Measurements from ENCODE around the gene LMX1A.
A peak's percentile ranks its signal among the peaks of the same experiment; 100 is the strongest.

LMX1A gene

GRCh38 chr1:165387505-165387904 is 31.0 kb upstream of the LMX1A start:
- DNase-seq, result no peak
- Histone ChIP-seq H3K4me3 (ENCODE audit: insufficient read depth, low read depth, low read length, poor library complexity, severe bottlenecking) (no peak overlapping the region), H3K9me3 (ENCODE audit: control insufficient read depth, low read length) (no peaks in the 10 kb centered on the region), H3K27ac (ENCODE audit: insufficient read depth, low read length, poor library complexity, severe bottlenecking) (no peak overlapping the region), H3K36me3 (ENCODE audit: control insufficient read depth, insufficient read depth, low read length) (no peaks in the 10 kb centered on the region), H3K27me3 (replicated peaks; ENCODE audit: control insufficient read depth, insufficient read depth, low read length, poor library complexity, severe bottlenecking) (peaks cover 31% of the 10 kb centered on the region), H3K4me1 (ENCODE audit: control insufficient read depth, insufficient read depth, low read length, poor library complexity, severe bottlenecking) (peaks cover 2% of the 10 kb centered on the region)

- Histone ChIP-seq H3K36me3 (ENCODE audit: control insufficient read depth, insufficient read depth, low read length) (no peaks in the 10 kb centered on the region), H3K27ac (ENCODE audit: insufficient read depth, low read length, poor library complexity, severe bottlenecking) (no peak overlapping the region), H3K4me3 (ENCODE audit: insufficient read depth, low read depth, low read length, poor library complexity, severe bottlenecking) (no peak overlapping the region), H3K27me3 (replicated peaks; ENCODE audit: control insufficient read depth, insufficient read depth, low read length, poor library complexity, severe bottlenecking) (peaks cover 7% of the 10 kb centered on the region), H3K4me1 (ENCODE audit: control insufficient read depth, insufficient read depth, low read length, poor library complexity, severe bottlenecking) (no peaks in the 10 kb centered on the region), H3K9me3 (ENCODE audit: control insufficient read depth, low read length) (no peaks in the 10 kb centered on the region)
- DNase-seq, result no peak
These were observed 27.3 kb upstream of the LMX1A start for GRCh38 chr1:165383599-165384405.

GRCh38 chr1:165383067-165383466 is 26.6 kb upstream of the LMX1A start:
- Histone ChIP-seq H3K27ac (ENCODE audit: insufficient read depth, low read length, poor library complexity, severe bottlenecking) (no peak overlapping the region), H3K9me3 (ENCODE audit: control insufficient read depth, low read length) (no peaks in the 10 kb centered on the region), H3K4me3 (ENCODE audit: insufficient read depth, low read depth, low read length, poor library complexity, severe bottlenecking) (no peak overlapping the region), H3K27me3 (replicated peaks; ENCODE audit: control insufficient read depth, insufficient read depth, low read length, poor library complexity, severe bottlenecking) (peaks cover 5% of the 10 kb centered on the region), H3K36me3 (ENCODE audit: control insufficient read depth, insufficient read depth, low read length) (no peaks in the 10 kb centered on the region), H3K4me1 (ENCODE audit: control insufficient read depth, insufficient read depth, low read length, poor library complexity, severe bottlenecking) (no peaks in the 10 kb centered on the region)
- DNase-seq, result no peak

GRCh38 chr1:165381745-165382505 is 25.4 kb upstream of the LMX1A start:
- H3K4me3 ChIP-seq (ENCODE audit: insufficient read depth, low read depth, low read length, poor library complexity, severe bottlenecking), result no peak overlapping the region
- H3K36me3 ChIP-seq (ENCODE audit: control insufficient read depth, insufficient read depth, low read length), result no peaks in the 10 kb centered on the region
- H3K9me3 ChIP-seq (ENCODE audit: control insufficient read depth, low read length), result no peaks in the 10 kb centered on the region
- H3K4me1 ChIP-seq (ENCODE audit: control insufficient read depth, insufficient read depth, low read length, poor library complexity, severe bottlenecking), result peaks cover 1% of the 10 kb centered on the region
- DNase-seq, result no peak
- H3K27me3 ChIP-seq (replicated peaks; ENCODE audit: control insufficient read depth, insufficient read depth, low read length, poor library complexity, severe bottlenecking), result no peaks in the 10 kb centered on the region
- no peak overlapping the region for H3K27ac ChIP-seq (ENCODE audit: insufficient read depth, low read length, poor library complexity, severe bottlenecking)

- Histone ChIP-seq H3K27ac (ENCODE audit: insufficient read depth, low read length, poor library complexity, severe bottlenecking) (no peak overlapping the region), H3K4me3 (ENCODE audit: insufficient read depth, low read depth, low read length, poor library complexity, severe bottlenecking) (peak overlapping the region; percentile 41), H3K27me3 (replicated peaks; ENCODE audit: control insufficient read depth, insufficient read depth, low read length, poor library complexity, severe bottlenecking) (peaks cover 18% of the 10 kb centered on the region), H3K4me1 (ENCODE audit: control insufficient read depth, insufficient read depth, low read length, poor library complexity, severe bottlenecking) (peaks cover 11% of the 10 kb centered on the region), H3K36me3 (ENCODE audit: control insufficient read depth, insufficient read depth, low read length) (no peaks in the 10 kb centered on the region), H3K9me3 (ENCODE audit: control insufficient read depth, low read length) (no peaks in the 10 kb centered on the region)
- DNase-seq, result no peak
These were observed 20.3 kb upstream of the LMX1A start for GRCh38 chr1:165376811-165377311.

- Histone ChIP-seq H3K27me3 (replicated peaks; ENCODE audit: control insufficient read depth, insufficient read depth, low read length, poor library complexity, severe bottlenecking) (peaks cover 18% of the 10 kb centered on the region), H3K4me3 (ENCODE audit: insufficient read depth, low read depth, low read length, poor library complexity, severe bottlenecking) (peak overlapping the region; percentile 41), H3K27ac (ENCODE audit: insufficient read depth, low read length, poor library complexity, severe bottlenecking) (no peak overlapping the region), H3K4me1 (ENCODE audit: control insufficient read depth, insufficient read depth, low read length, poor library complexity, severe bottlenecking) (peaks cover 11% of the 10 kb centered on the region), H3K36me3 (ENCODE audit: control insufficient read depth, insufficient read depth, low read length) (no peaks in the 10 kb centered on the region), H3K9me3 (ENCODE audit: control insufficient read depth, low read length) (no peaks in the 10 kb centered on the region)
- peak in 1 of 3 donors; percentile 5 for DNase-seq
These were observed 19.7 kb upstream of the LMX1A start for GRCh38 chr1:165376041-165376810.

GRCh38 chr1:165375623-165376022 is 19.1 kb upstream of the LMX1A start:
- H3K36me3 ChIP-seq (ENCODE audit: control insufficient read depth, insufficient read depth, low read length), result no peaks in the 10 kb centered on the region
- H3K27ac ChIP-seq (ENCODE audit: insufficient read depth, low read length, poor library complexity, severe bottlenecking), result no peak overlapping the region
- H3K27me3 ChIP-seq (replicated peaks; ENCODE audit: control insufficient read depth, insufficient read depth, low read length, poor library complexity, severe bottlenecking), result peaks cover 18% of the 10 kb centered on the region
- peaks cover 11% of the 10 kb centered on the region for H3K4me1 ChIP-seq (ENCODE audit: control insufficient read depth, insufficient read depth, low read length, poor library complexity, severe bottlenecking)
- H3K4me3 ChIP-seq (ENCODE audit: insufficient read depth, low read depth, low read length, poor library complexity, severe bottlenecking), result peak overlapping the region; percentile 41
- DNase-seq, result no peak
- H3K9me3 ChIP-seq (ENCODE audit: control insufficient read depth, low read length), result no peaks in the 10 kb centered on the region

GRCh38 chr1:165371588-165372225 is 15.2 kb upstream of the LMX1A start:
- no peak for DNase-seq
- H3K27me3 ChIP-seq (replicated peaks; ENCODE audit: control insufficient read depth, insufficient read depth, low read length, poor library complexity, severe bottlenecking), result peaks cover 18% of the 10 kb centered on the region
- H3K4me1 ChIP-seq (ENCODE audit: control insufficient read depth, insufficient read depth, low read length, poor library complexity, severe bottlenecking), result peaks cover 8% of the 10 kb centered on the region
- no peak overlapping the region for H3K4me3 ChIP-seq (ENCODE audit: insufficient read depth, low read depth, low read length, poor library complexity, severe bottlenecking)
- H3K36me3 ChIP-seq (ENCODE audit: control insufficient read depth, insufficient read depth, low read length), result no peaks in the 10 kb centered on the region
- H3K27ac ChIP-seq (ENCODE audit: insufficient read depth, low read length, poor library complexity, severe bottlenecking), result no peak overlapping the region
- H3K9me3 ChIP-seq (ENCODE audit: control insufficient read depth, low read length), result no peaks in the 10 kb centered on the region

- DNase-seq, result peak in 2 of 3 donors; percentile 14 to 15
- no peaks in the 10 kb centered on the region for H3K4me1 ChIP-seq (ENCODE audit: control insufficient read depth, insufficient read depth, low read length, poor library complexity, severe bottlenecking)
- H3K4me3 ChIP-seq (ENCODE audit: insufficient read depth, low read depth, low read length, poor library complexity, severe bottlenecking), result no peak overlapping the region
- no peaks in the 10 kb centered on the region for H3K36me3 ChIP-seq (ENCODE audit: control insufficient read depth, insufficient read depth, low read length)
- H3K27me3 ChIP-seq (replicated peaks; ENCODE audit: control insufficient read depth, insufficient read depth, low read length, poor library complexity, severe bottlenecking), result peaks cover 3% of the 10 kb centered on the region
- H3K9me3 ChIP-seq (ENCODE audit: control insufficient read depth, low read length), result no peaks in the 10 kb centered on the region
- no peak overlapping the region for H3K27ac ChIP-seq (ENCODE audit: insufficient read depth, low read length, poor library complexity, severe bottlenecking)
These were observed 12.8 kb upstream of the LMX1A start for GRCh38 chr1:165369255-165369848.

Data from effector memory CD4-positive, alpha-beta T cell (primary cell).